Stimulated activated CD8-positive, alpha-beta memory T cell treated with anti-CD3 and anti-CD28 coated beads, Interleukin-4, amount 100 ng/mL, for 4 hours (primary cell): ENCODE results near the gene VRK3.
"Not testable (repeated sequence)": the region's sequence is repeated elsewhere in the genome, so short reads cannot be mapped to it uniquely, and the experiment has no call there.

Experiments
- DNase-seq, 2 donors: peaks; one replicate each; pipeline ENCODE4 v3.0.0-alpha.2; 2020; ENCODE audit warnings: low read depth in 2 of 2, low spot score in 1 of 2

Gene VRK3

GRCh38 chr19:50025022-50025793 lies at the start of gene VRK3:
Gene VRK3 (minus strand): TSS chr19:50025372. CDS start chr19:50016162, 9,210 bp downstream.
- DNase-seq = peak; percentile 94 to 98

- DNase-seq = not testable (repeated sequence)
These were observed 43.2 kb upstream of the VRK3 start for GRCh38 chr19:50068382-50068781.

- DNase-seq = no peak
These were observed 42.4 kb upstream of the VRK3 start for GRCh38 chr19:50067575-50067974.

- DNase-seq = no peak
These were observed 40.8 kb upstream of the VRK3 start for GRCh38 chr19:50065938-50066337.

- DNase-seq = no peak
These were observed 36.5 kb upstream of the VRK3 start for GRCh38 chr19:50061650-50062049.

- DNase-seq = no peak
These were observed 34.9 kb upstream of the VRK3 start for GRCh38 chr19:50060107-50060506.

GRCh38 chr19:50059045-50059444 lies 33.9 kb upstream of the VRK3 start:
- DNase-seq = no peak

GRCh38 chr19:50058425-50058824 lies 33.3 kb upstream of the VRK3 start:
- no peak for DNase-seq

- no peak for DNase-seq
These were observed 27.9 kb upstream of the VRK3 start for GRCh38 chr19:50053119-50053518.

- DNase-seq = no peak
These were observed 26.8 kb upstream of the VRK3 start for GRCh38 chr19:50051964-50052363.

GRCh38 chr19:50051228-50051895 lies 26.2 kb upstream of the VRK3 start:
- not testable (repeated sequence) for DNase-seq

GRCh38 chr19:50050406-50051227 lies 25.4 kb upstream of the VRK3 start:
- peak; percentile 72 to 86 for DNase-seq

- DNase-seq = no peak
These were observed 22.5 kb upstream of the VRK3 start for GRCh38 chr19:50047671-50048070.

GRCh38 chr19:50046649-50047503 lies 21.7 kb upstream of the VRK3 start:
- peak in 1 of 2 donors; percentile 45 for DNase-seq

- no peak for DNase-seq
These were observed 19.8 kb upstream of the VRK3 start for GRCh38 chr19:50044922-50045321.

GRCh38 chr19:50043967-50044366 lies 18.8 kb upstream of the VRK3 start:
- DNase-seq = no peak

- DNase-seq = no peak
These were observed 17.3 kb upstream of the VRK3 start for GRCh38 chr19:50042363-50043024.

- no peak for DNase-seq
These were observed 15.8 kb upstream of the VRK3 start for GRCh38 chr19:50040967-50041366.

- DNase-seq = no peak
These were observed 14.8 kb upstream of the VRK3 start for GRCh38 chr19:50039968-50040367.

- no peak for DNase-seq
These were observed 11.7 kb upstream of the VRK3 start for GRCh38 chr19:50036908-50037307.
